PC-9 (cell line): ENCODE measurements around the gene MBNL2.

Experiments
- EZH2 ChIP-seq: fragments of 200-600 bp; sonication (generic); IDR thresholded peaks from 2 replicates; pipeline ENCODE4 v1.8.0; 2017; ENCODE audit warnings: antibody characterized with exemption, low read depth
- TF ChIP-seq, protein P1 (sequence below): fragments of 200-600 bp; sonication (generic); conservative IDR thresholded peaks from 2 replicates; pipeline ENCODE4 v1.6.1; 2017; ENCODE audit warnings: mixed run types, antibody characterized with exemption, mild to moderate bottlenecking, moderate library complexity

- TF ChIP-seq, protein P1, sequence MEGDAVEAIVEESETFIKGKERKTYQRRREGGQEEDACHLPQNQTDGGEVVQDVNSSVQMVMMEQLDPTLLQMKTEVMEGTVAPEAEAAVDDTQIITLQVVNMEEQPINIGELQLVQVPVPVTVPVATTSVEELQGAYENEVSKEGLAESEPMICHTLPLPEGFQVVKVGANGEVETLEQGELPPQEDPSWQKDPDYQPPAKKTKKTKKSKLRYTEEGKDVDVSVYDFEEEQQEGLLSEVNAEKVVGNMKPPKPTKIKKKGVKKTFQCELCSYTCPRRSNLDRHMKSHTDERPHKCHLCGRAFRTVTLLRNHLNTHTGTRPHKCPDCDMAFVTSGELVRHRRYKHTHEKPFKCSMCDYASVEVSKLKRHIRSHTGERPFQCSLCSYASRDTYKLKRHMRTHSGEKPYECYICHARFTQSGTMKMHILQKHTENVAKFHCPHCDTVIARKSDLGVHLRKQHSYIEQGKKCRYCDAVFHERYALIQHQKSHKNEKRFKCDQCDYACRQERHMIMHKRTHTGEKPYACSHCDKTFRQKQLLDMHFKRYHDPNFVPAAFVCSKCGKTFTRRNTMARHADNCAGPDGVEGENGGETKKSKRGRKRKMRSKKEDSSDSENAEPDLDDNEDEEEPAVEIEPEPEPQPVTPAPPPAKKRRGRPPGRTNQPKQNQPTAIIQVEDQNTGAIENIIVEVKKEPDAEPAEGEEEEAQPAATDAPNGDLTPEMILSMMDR = no peak
- no peak for TF ChIP-seq EZH2
Observed at GRCh38 chr13:97407540-97407939, 185.4 kb downstream of the MBNL2 start.
